ENCODE data around the gene TBC1D14.

GRCh38 chr4:7051905-7052304, 142.3 kb downstream of the TBC1D14 start:
- TF ChIP-seq, protein P1, sequence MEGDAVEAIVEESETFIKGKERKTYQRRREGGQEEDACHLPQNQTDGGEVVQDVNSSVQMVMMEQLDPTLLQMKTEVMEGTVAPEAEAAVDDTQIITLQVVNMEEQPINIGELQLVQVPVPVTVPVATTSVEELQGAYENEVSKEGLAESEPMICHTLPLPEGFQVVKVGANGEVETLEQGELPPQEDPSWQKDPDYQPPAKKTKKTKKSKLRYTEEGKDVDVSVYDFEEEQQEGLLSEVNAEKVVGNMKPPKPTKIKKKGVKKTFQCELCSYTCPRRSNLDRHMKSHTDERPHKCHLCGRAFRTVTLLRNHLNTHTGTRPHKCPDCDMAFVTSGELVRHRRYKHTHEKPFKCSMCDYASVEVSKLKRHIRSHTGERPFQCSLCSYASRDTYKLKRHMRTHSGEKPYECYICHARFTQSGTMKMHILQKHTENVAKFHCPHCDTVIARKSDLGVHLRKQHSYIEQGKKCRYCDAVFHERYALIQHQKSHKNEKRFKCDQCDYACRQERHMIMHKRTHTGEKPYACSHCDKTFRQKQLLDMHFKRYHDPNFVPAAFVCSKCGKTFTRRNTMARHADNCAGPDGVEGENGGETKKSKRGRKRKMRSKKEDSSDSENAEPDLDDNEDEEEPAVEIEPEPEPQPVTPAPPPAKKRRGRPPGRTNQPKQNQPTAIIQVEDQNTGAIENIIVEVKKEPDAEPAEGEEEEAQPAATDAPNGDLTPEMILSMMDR (IDR thresholded peaks at IDR 0.05; ENCODE audit: insufficient read depth, low read length, poor library complexity, severe bottlenecking) = no peak
- no peak for TF ChIP-seq EZH2phosphoT487 (conservative IDR thresholded peaks at IDR 0.05; ENCODE audit: low read length)

Measured in SU-DHL-6 (cell line).